Measurements from ENCODE around the gene BBS1.
"Not testable (repeated sequence)": the region's sequence is repeated elsewhere in the genome, so short reads cannot be mapped to it uniquely, and the experiment has no call there.

The BBS1 gene

GRCh38 chr11:66582565-66583147 lies 72.2 kb downstream of the BBS1 start:
- not testable (repeated sequence) for DNase-seq

Data from stimulated activated CD4-positive, alpha-beta T cell treated with anti-CD3 and anti-CD28 coated beads, Interleukin-2, amount 100 ng/mL, for 24 hours (primary cell).